ENCODE data around the gene RSPRY1.

GRCh38 chr16:57266531-57267260, 80.6 kb downstream of the RSPRY1 start:
- TF ChIP-seq CTCF (IDR thresholded peaks at IDR 0.05) (no peak), EP300 (IDR thresholded peaks at IDR 0.05) (no peak)

Data from tibial nerve (tissue), 4 donors.